Activated CD4-positive, alpha-beta T cell treated with anti-CD3 and anti-CD28 coated beads, Interleukin-2, Interleukin-4, amounts not matched to agents 100 ng/mL and 50 ng/mL, durations not matched to agents 16 hours and 8 hours (primary cell): ENCODE results near the gene HERC4.
A peak's percentile ranks its signal among the peaks of the same experiment; 100 is the strongest.
"Not testable (repeated sequence)": the region's sequence is repeated elsewhere in the genome, so short reads cannot be mapped to it uniquely, and the experiment has no call there.

ENCODE experiments used
- DNase-seq: peaks from one replicate; pipeline ENCODE4 v3.0.0-alpha.2; 2020; ENCODE audit warnings: low spot score

The HERC4 gene

GRCh38 chr10:68047554-68048327, 27.3 kb downstream of the HERC4 start:
- no peak for DNase-seq

GRCh38 chr10:68047122-68047521, 28.0 kb downstream of the HERC4 start:
- no peak for DNase-seq

GRCh38 chr10:68046642-68047041, 28.4 kb downstream of the HERC4 start:
- no peak for DNase-seq

- peak; percentile 11 for DNase-seq
Observed at GRCh38 chr10:68043030-68043429, 32.1 kb downstream of the HERC4 start.

- no peak for DNase-seq
Observed at GRCh38 chr10:68032113-68032512, 43.0 kb downstream of the HERC4 start.

- no peak for DNase-seq
Observed at GRCh38 chr10:68027429-68027828, 47.7 kb downstream of the HERC4 start.

GRCh38 chr10:68023292-68023691, 51.8 kb downstream of the HERC4 start:
- no peak for DNase-seq

- DNase-seq, result not testable (repeated sequence)
Observed at GRCh38 chr10:68022324-68022723, 52.8 kb downstream of the HERC4 start.

GRCh38 chr10:68016519-68016918, 58.6 kb downstream of the HERC4 start:
- not testable (repeated sequence) for DNase-seq

- DNase-seq, result no peak
Observed at GRCh38 chr10:68010426-68010940, 64.6 kb downstream of the HERC4 start.

- no peak for DNase-seq
Observed at GRCh38 chr10:68007356-68007755, 67.7 kb downstream of the HERC4 start.

GRCh38 chr10:68001539-68001938, 73.5 kb downstream of the HERC4 start:
- peak; percentile 26 for DNase-seq

GRCh38 chr10:68001000-68001399, 74.1 kb downstream of the HERC4 start:
- DNase-seq, result no peak

GRCh38 chr10:67990093-67990492, 85.0 kb downstream of the HERC4 start:
- DNase-seq, result no peak

GRCh38 chr10:67988606-67989005, 86.5 kb downstream of the HERC4 start:
- DNase-seq, result no peak

GRCh38 chr10:67982603-67983002, 92.5 kb downstream of the HERC4 start:
- DNase-seq, result not testable (repeated sequence)

GRCh38 chr10:67978749-67979148, 96.3 kb downstream of the HERC4 start:
- DNase-seq, result peak; percentile 14

GRCh38 chr10:67977251-67977650, 97.8 kb downstream of the HERC4 start:
- DNase-seq, result no peak

GRCh38 chr10:67976292-67977245, 98.5 kb downstream of the HERC4 start:
- DNase-seq, result no peak

GRCh38 chr10:67975871-67976270, 99.2 kb downstream of the HERC4 start:
- DNase-seq, result no peak

GRCh38 chr10:67971311-67971710, 103.8 kb downstream of the HERC4 start:
- no peak for DNase-seq

GRCh38 chr10:67969875-67970274, 105.2 kb downstream of the HERC4 start:
- DNase-seq, result no peak

GRCh38 chr10:67966035-67966434, 109.0 kb downstream of the HERC4 start:
- not testable (repeated sequence) for DNase-seq
